Activated CD4-positive, alpha-beta memory T cell treated with anti-CD3 and anti-CD28 coated beads for 36 hours (primary cell): ENCODE measurements around the gene NGEF. TPM values are rescaled to one million over a fixed set of nuclear protein-coding genes. Genes with fewer than 3 reads are reported as not detected.
A peak's percentile ranks its signal among the peaks of the same experiment; 100 is the strongest.
"Not testable (repeated sequence)": the region's sequence is repeated elsewhere in the genome, so short reads cannot be mapped to it uniquely, and the experiment has no call there.

ENCODE experiments used
- CTCF ChIA-PET: fragments of 350-600 bp; sonication (Branson Sonifier 250); formaldehyde crosslinking; loops from one replicate; lab custom pipeline; 2021; ENCODE audit warnings: antibody characterized with exemption, inconsistent platforms; lab: Charles Lee
- POLR2A ChIA-PET: fragments of 350-600 bp; sonication (Branson Sonifier 250); formaldehyde crosslinking; loops from one replicate; lab custom pipeline; 2021; ENCODE audit warnings: antibody characterized with exemption; lab: Charles Lee
- DNase-seq: peaks from one replicate; pipeline ENCODE4 v3.0.0-alpha.2; 2020
- H3K27ac Mint-ChIP-seq: one replicate; pipeline ENCODE4 v1.8.0; 2021; ENCODE audit warnings: mixed read lengths
- H3K27me3 Mint-ChIP-seq: one replicate; pipeline ENCODE4 v1.8.0; 2021; ENCODE audit warnings: mixed read lengths
- H3K36me3 Mint-ChIP-seq: one replicate; pipeline ENCODE4 v1.8.0; 2021; ENCODE audit warnings: mixed read lengths
- H3K4me1 Mint-ChIP-seq: one replicate; pipeline ENCODE4 v1.8.0; 2021; ENCODE audit warnings: low read depth, mixed read lengths
- H3K4me3 Mint-ChIP-seq: one replicate; pipeline ENCODE4 v1.8.0; 2021; ENCODE audit warnings: mild to moderate bottlenecking, mixed read lengths
- H3K9me3 Mint-ChIP-seq: one replicate; pipeline ENCODE4 v1.8.0; 2021; ENCODE audit warnings: mixed read lengths
- intact Hi-C: fragments of 100-400 bp; cut with micrococcal nuclease; formaldehyde crosslinking; loops from one replicate; pipeline ENCODE4 v1.15.1; 2023
- total RNA-seq, 2 experiments: library from RNA; stranded (reverse); gene quantifications; one replicate each; pipeline ENCODE4 v1.2.3, GENCODE V29; 2021

The NGEF gene
- total RNA-seq, 2 experiments from 2014 or later, result 4.2 to 5.4 TPM

GRCh38 chr2:233055362-233055761, 42.3 kb upstream of the NGEF start:
- no peak overlapping the region for H3K4me3 Mint-ChIP-seq
- peaks cover 15% of the 10 kb centered on the region for H3K4me1 Mint-ChIP-seq
- POLR2A ChIA-PET, result no interaction called here

GRCh38 chr2:233053928-233054784, 41.1 kb upstream of the NGEF start:
- peaks cover 2% of the 10 kb centered on the region for H3K27me3 Mint-ChIP-seq
- H3K36me3 Mint-ChIP-seq, result no peaks in the 10 kb centered on the region
- ChIA-PET POLR2A (interaction anchor here (0.5 to 0.6 kb wide), 2 partner anchors 20 to 1184 kb away, joined by 3 to 4 read pairs; no protein-coding TSS in a partner anchor), CTCF (interaction anchor here (0.6 to 3.9 kb wide), 60 partner anchors 8 to 415 kb away, joined by 3 to 37 read pairs (median 4); partner anchors contain the start of genes NEU2 and NGEF)
- peaks cover 7% of the 10 kb centered on the region for H3K4me1 Mint-ChIP-seq
- H3K4me3 Mint-ChIP-seq, result no peak overlapping the region
- H3K27ac Mint-ChIP-seq, result no peak overlapping the region
- intact Hi-C loops, result no loop called here
- H3K9me3 Mint-ChIP-seq, result no peaks in the 10 kb centered on the region
- peak; percentile 83 for DNase-seq

More at GRCh38 chr2:233055362-233055761, 42.3 kb upstream of the NGEF start:
- intact Hi-C loops, result loop anchor here (5.0 kb wide), 1 partner anchor 203 kb away; no protein-coding TSS in a partner anchor
- H3K36me3 Mint-ChIP-seq, result no peaks in the 10 kb centered on the region
- no peak for DNase-seq
- H3K9me3 Mint-ChIP-seq, result no peaks in the 10 kb centered on the region
- H3K27ac Mint-ChIP-seq, result no peak overlapping the region
- peaks cover 2% of the 10 kb centered on the region for H3K27me3 Mint-ChIP-seq
- CTCF ChIA-PET, result interaction anchor here (0.6 to 3.9 kb wide), 9 partner anchors 15 to 264 kb away, joined by 3 to 37 read pairs (median 4); no protein-coding TSS in a partner anchor

- intact Hi-C loops, result not testable (repeated sequence)
- CTCF ChIA-PET, result interaction anchor here (0.7 to 3.9 kb wide), 10 partner anchors 17 to 233 kb away, joined by 3 to 37 read pairs (median 9); no protein-coding TSS in a partner anchor
These were observed 39.5 kb upstream of the NGEF start for GRCh38 chr2:233052517-233052916.

GRCh38 chr2:233051241-233052149, 38.4 kb upstream of the NGEF start:
- Mint-ChIP-seq H3K4me3 (no peak overlapping the region), H3K36me3 (no peaks in the 10 kb centered on the region), H3K27ac (no peak overlapping the region), H3K9me3 (no peaks in the 10 kb centered on the region), H3K4me1 (peaks cover 7% of the 10 kb centered on the region), H3K27me3 (peaks cover 2% of the 10 kb centered on the region)
- no peak for DNase-seq
- intact Hi-C loops, result no loop called here
- CTCF ChIA-PET, result interaction anchor here (1.3 to 3.9 kb wide), 3 partner anchors 16 to 198 kb away, joined by 3 to 37 read pairs (median 13); no protein-coding TSS in a partner anchor
- POLR2A ChIA-PET, result no interaction called here

More at GRCh38 chr2:233052517-233052916, 39.5 kb upstream of the NGEF start:
- H3K4me3 Mint-ChIP-seq, H3K27me3 Mint-ChIP-seq, DNase-seq, POLR2A ChIA-PET, H3K27ac Mint-ChIP-seq, H3K9me3 Mint-ChIP-seq, H3K36me3 Mint-ChIP-seq, H3K4me1 Mint-ChIP-seq: not testable (repeated sequence)

- H3K4me1 Mint-ChIP-seq, result peaks cover 6% of the 10 kb centered on the region
- H3K27ac Mint-ChIP-seq, result no peak overlapping the region
- DNase-seq, result peak; percentile 22
- ChIA-PET POLR2A (no interaction called here), CTCF (interaction anchor here (0.7 to 1.7 kb wide), 2 partner anchors 11 to 196 kb away, joined by 3 to 7 read pairs; partner anchors contain the start of gene INPP5D)
- H3K4me3 Mint-ChIP-seq, result no peak overlapping the region
- no peaks in the 10 kb centered on the region for H3K36me3 Mint-ChIP-seq
- H3K9me3 Mint-ChIP-seq, result no peaks in the 10 kb centered on the region
- intact Hi-C loops, result no loop called here
- H3K27me3 Mint-ChIP-seq, result peaks cover 2% of the 10 kb centered on the region
These were observed 36.2 kb upstream of the NGEF start for GRCh38 chr2:233049194-233049761.

- Mint-ChIP-seq H3K27ac (no peak overlapping the region), H3K27me3 (no peaks in the 10 kb centered on the region), H3K36me3 (no peaks in the 10 kb centered on the region), H3K9me3 (no peaks in the 10 kb centered on the region), H3K4me1 (peaks cover under 1% of the 10 kb centered on the region), H3K4me3 (no peak overlapping the region)
- ChIA-PET CTCF (interaction anchor here (1.7 kb wide), 1 partner anchor 12 kb away, joined by 7 read pairs; the partner anchor contains the start of gene INPP5D), POLR2A (no interaction called here)
- intact Hi-C loops, result no loop called here
- DNase-seq, result no peak
These were observed 35.6 kb upstream of the NGEF start for GRCh38 chr2:233048569-233049193.

GRCh38 chr2:233047667-233048066, 34.6 kb upstream of the NGEF start:
- ChIA-PET CTCF (no interaction called here), POLR2A (no interaction called here)
- H3K4me1 Mint-ChIP-seq, result no peaks in the 10 kb centered on the region
- intact Hi-C loops, result no loop called here
- DNase-seq, result no peak
- H3K4me3 Mint-ChIP-seq, result no peak overlapping the region
- no peak overlapping the region for H3K27ac Mint-ChIP-seq
- no peaks in the 10 kb centered on the region for H3K36me3 Mint-ChIP-seq
- H3K27me3 Mint-ChIP-seq, result no peaks in the 10 kb centered on the region
- H3K9me3 Mint-ChIP-seq, result no peaks in the 10 kb centered on the region

- H3K27ac Mint-ChIP-seq, result no peak overlapping the region
- intact Hi-C loops, result no loop called here
- POLR2A ChIA-PET, result no interaction called here
- H3K27me3 Mint-ChIP-seq, result peaks cover 2% of the 10 kb centered on the region
- H3K4me3 Mint-ChIP-seq, result no peak overlapping the region
- no peaks in the 10 kb centered on the region for H3K36me3 Mint-ChIP-seq
- H3K9me3 Mint-ChIP-seq, result no peaks in the 10 kb centered on the region
- DNase-seq, result no peak
- CTCF ChIA-PET, result no interaction called here
- H3K4me1 Mint-ChIP-seq, result no peaks in the 10 kb centered on the region
These were observed 34.1 kb upstream of the NGEF start for GRCh38 chr2:233047206-233047605.

GRCh38 chr2:233044974-233045605, 32.0 kb upstream of the NGEF start:
- Mint-ChIP-seq H3K27me3 (peaks cover 5% of the 10 kb centered on the region), H3K27ac (no peak overlapping the region), H3K36me3 (no peaks in the 10 kb centered on the region), H3K4me3 (no peak overlapping the region), H3K9me3 (no peaks in the 10 kb centered on the region), H3K4me1 (no peaks in the 10 kb centered on the region)
- ChIA-PET CTCF (interaction anchor here (2.8 kb wide), 1 partner anchor 9 kb away, joined by 19 read pairs; no protein-coding TSS in a partner anchor), POLR2A (no interaction called here)
- no peak for DNase-seq
- intact Hi-C loops, result no loop called here

- CTCF ChIA-PET, result interaction anchor here (0.6 kb wide), 1 partner anchor 11 kb away, joined by 3 read pairs; no protein-coding TSS in a partner anchor
- Mint-ChIP-seq H3K4me3 (no peak overlapping the region), H3K27ac (no peak overlapping the region), H3K9me3 (no peaks in the 10 kb centered on the region), H3K27me3 (peaks cover 5% of the 10 kb centered on the region), H3K36me3 (no peaks in the 10 kb centered on the region), H3K4me1 (no peaks in the 10 kb centered on the region)
- intact Hi-C loops, result no loop called here
- POLR2A ChIA-PET, result no interaction called here
- DNase-seq, result no peak
These were observed 29.5 kb upstream of the NGEF start for GRCh38 chr2:233042549-233042948.
